ENCODE measurements around the gene DAAM2.

DNA sequence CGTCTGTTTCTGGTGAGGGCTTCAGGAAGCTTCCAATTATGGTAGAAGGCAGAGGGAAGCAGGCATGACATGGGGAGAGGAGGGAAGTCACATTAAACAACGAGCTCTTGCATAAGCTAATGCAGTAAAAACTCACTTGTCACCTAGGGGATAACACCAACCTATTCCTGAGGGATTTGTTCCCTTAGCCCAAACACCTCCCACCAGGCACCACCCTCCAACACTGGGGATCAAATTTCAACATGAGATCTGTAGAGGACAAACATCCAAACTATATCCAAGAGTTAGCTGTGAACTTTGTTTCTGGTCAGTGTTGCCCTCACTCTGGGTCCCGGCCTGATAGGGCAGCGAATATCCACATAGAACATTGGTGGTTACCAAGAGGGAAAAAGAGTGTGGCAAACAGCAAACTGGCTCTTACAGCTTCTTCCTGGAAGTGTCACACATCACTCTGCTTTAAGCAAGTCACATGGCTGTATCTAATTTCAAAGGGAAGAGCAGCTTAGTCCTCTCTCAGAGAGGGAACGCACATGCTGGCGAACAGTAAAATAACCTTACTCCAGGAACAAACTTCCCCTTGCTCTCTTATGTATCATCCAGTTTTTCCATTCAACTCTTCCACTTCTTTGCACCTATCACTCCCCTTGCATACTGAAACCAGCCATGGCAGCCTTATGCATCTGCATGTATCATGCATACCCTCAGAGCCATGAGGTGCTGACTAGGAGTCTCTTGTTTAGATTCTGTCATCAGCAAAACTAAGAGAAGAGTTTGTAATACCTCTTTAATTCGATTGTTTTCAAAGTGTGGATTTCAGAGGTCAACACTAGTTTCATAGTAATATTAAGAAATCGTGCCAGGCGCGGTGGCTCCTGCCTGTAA lies 146.8 kb downstream of the DAAM2 start:
- no peak for TF ChIP-seq FOXM1 (IDR thresholded peaks at IDR 0.05; ENCODE audit: borderline replicate concordance, low read depth)
- no peak for TF ChIP-seq YY1 (IDR thresholded peaks at IDR 0.05; ENCODE audit: low read depth)
- TF ChIP-seq, protein P1, sequence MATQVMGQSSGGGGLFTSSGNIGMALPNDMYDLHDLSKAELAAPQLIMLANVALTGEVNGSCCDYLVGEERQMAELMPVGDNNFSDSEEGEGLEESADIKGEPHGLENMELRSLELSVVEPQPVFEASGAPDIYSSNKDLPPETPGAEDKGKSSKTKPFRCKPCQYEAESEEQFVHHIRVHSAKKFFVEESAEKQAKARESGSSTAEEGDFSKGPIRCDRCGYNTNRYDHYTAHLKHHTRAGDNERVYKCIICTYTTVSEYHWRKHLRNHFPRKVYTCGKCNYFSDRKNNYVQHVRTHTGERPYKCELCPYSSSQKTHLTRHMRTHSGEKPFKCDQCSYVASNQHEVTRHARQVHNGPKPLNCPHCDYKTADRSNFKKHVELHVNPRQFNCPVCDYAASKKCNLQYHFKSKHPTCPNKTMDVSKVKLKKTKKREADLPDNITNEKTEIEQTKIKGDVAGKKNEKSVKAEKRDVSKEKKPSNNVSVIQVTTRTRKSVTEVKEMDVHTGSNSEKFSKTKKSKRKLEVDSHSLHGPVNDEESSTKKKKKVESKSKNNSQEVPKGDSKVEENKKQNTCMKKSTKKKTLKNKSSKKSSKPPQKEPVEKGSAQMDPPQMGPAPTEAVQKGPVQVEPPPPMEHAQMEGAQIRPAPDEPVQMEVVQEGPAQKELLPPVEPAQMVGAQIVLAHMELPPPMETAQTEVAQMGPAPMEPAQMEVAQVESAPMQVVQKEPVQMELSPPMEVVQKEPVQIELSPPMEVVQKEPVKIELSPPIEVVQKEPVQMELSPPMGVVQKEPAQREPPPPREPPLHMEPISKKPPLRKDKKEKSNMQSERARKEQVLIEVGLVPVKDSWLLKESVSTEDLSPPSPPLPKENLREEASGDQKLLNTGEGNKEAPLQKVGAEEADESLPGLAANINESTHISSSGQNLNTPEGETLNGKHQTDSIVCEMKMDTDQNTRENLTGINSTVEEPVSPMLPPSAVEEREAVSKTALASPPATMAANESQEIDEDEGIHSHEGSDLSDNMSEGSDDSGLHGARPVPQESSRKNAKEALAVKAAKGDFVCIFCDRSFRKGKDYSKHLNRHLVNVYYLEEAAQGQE (IDR thresholded peaks at IDR 0.05; ENCODE audit: low read depth) = no peak
- TF ChIP-seq TAF1 (IDR thresholded peaks at IDR 0.05; ENCODE audit: low read depth) = no peak
- no peak for TF ChIP-seq EP300 (IDR thresholded peaks at IDR 0.05; ENCODE audit: borderline replicate concordance)
- TF ChIP-seq CREB1 (IDR thresholded peaks at IDR 0.05; ENCODE audit: low read depth) = no peak
- TF ChIP-seq TEAD4 (IDR thresholded peaks at IDR 0.05) = no peak
